Measurements from ENCODE around the gene RAB22A.

Gene RAB22A

DNA sequence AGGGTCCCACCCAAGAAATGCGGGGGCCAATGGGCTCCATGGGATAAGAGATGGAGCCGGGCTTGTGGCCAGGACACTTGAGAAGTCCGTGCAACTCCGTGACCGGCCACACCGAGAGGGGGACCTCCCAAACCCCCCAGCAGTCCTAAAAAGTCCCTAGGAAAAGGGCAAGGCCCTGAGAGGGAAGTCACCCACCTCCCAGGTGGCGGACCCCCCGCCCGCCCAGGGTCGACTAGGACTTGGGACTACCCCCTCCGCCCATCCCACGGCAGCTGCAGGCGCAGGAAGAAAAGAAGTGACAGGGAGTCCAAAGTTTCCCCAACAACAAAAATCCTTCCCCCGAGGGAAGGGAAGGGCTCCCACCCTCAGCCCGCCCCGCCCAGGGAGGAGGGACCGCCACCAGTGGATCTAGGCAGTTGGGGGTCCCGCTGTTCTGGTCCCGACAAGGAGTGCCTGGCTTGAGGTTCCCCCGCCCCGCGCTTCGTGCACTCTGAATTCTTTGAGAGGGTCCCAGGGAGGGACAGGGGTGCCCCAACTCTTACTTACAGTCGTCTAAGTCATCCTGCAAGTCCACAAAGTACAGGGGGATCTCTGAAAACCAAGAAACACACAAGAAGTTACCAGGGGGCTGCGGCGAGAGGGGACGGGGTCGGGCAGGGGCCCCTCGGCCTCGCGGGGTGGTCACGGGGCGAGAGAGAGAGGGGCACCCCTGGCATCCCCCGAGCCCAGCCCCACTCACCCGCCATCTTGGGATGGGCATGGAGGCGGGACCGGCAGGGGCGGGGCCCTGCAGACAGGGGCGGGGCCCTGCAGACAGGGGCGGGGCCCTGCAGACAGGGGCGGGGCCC is 611 bp upstream of the RAB22A start:
- peak; percentile 63 for ATAC-seq (ENCODE audit: insufficient read depth, low read depth)
- H3K27ac ChIP-seq (ENCODE audit: low read length): no peak overlapping the region

DNA sequence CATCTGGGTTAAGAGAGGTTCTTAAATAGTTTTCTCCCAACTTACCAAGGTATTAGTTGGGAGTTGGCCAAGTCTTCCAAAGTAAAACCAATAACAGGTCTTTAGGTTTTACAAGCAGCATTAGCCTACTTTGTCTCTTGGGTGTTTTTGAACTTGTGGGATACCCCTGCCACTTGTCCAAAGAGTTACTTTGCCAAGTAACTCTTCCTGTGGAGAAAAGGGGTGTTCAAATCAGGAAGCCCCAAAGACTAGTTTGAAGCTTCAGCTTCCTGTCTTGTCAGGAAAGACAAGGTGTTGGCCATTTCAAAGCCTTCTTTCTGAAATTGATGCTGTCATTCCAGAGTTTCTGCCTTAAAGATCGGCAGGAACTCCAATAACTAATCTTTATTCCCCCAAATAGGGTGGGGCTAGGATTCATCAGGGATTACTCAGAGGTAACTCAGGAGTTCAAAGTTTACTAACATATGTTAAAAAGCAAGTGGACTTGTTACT is 822 bp downstream of the RAB22A start:
- peak; percentile 2; the same call in 1 of the 3 replicates for ATAC-seq (ENCODE audit: insufficient read depth, low read depth)
- Histone ChIP-seq H3K4me2 (ENCODE audit: insufficient read depth, low read length) (peak overlapping the region; percentile 90), H4K20me1 (ENCODE audit: insufficient read depth, low read length) (peaks cover 4% of the 10 kb centered on the region; the same call in 1 of the 2 replicates), H3K4me1 (ENCODE audit: insufficient read depth, low read length) (peaks cover 36% of the 10 kb centered on the region), H3K9me3 (ENCODE audit: insufficient read depth, low read length, severe bottlenecking) (no peaks in the 10 kb centered on the region), H2AFZ (ENCODE audit: low read depth, low read length) (peak overlapping the region; percentile 96), H3K27me3 (ENCODE audit: insufficient read depth, low read length, poor library complexity) (no peaks in the 10 kb centered on the region), H3K36me3 (ENCODE audit: insufficient read depth, low read length) (peaks cover 38% of the 10 kb centered on the region), H3K27ac (ENCODE audit: low read length) (peak overlapping the region; percentile 66), H3K79me2 (ENCODE audit: insufficient read depth, low read length) (peaks cover 39% of the 10 kb centered on the region), H3K4me3 (ENCODE audit: low read depth in 1 of 2, low read length in 2 of 2) (peak overlapping the region; percentile 92 to 96), H3K9ac (ENCODE audit: low read depth, low read length) (peak overlapping the region; percentile 92)
- TF ChIP-seq EZH2 (IDR thresholded peaks at IDR 0.05; ENCODE audit: borderline replicate concordance, low read depth, low read length, severe bottlenecking): no peak
- TF ChIP-seq, protein P1, sequence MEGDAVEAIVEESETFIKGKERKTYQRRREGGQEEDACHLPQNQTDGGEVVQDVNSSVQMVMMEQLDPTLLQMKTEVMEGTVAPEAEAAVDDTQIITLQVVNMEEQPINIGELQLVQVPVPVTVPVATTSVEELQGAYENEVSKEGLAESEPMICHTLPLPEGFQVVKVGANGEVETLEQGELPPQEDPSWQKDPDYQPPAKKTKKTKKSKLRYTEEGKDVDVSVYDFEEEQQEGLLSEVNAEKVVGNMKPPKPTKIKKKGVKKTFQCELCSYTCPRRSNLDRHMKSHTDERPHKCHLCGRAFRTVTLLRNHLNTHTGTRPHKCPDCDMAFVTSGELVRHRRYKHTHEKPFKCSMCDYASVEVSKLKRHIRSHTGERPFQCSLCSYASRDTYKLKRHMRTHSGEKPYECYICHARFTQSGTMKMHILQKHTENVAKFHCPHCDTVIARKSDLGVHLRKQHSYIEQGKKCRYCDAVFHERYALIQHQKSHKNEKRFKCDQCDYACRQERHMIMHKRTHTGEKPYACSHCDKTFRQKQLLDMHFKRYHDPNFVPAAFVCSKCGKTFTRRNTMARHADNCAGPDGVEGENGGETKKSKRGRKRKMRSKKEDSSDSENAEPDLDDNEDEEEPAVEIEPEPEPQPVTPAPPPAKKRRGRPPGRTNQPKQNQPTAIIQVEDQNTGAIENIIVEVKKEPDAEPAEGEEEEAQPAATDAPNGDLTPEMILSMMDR (IDR thresholded peaks at IDR 0.05; ENCODE audit: borderline replicate concordance, extremely low read depth, low read length, poor library complexity, severe bottlenecking): no peak
- DNase-seq: no peak

More for the DNA sequence above, 611 bp upstream of the RAB22A start:
- no peak overlapping the region for H3K9ac ChIP-seq (ENCODE audit: low read depth, low read length)
- H3K4me1 ChIP-seq (ENCODE audit: insufficient read depth, low read length): peaks cover 36% of the 10 kb centered on the region
- peak; percentile 44 for DNase-seq
- peak overlapping the region in 1 of 2 experiments; percentile 46; a peak in 2 of 4 replicates for H3K4me3 ChIP-seq (ENCODE audit: low read depth in 1 of 2, low read length in 2 of 2)
- no peaks in the 10 kb centered on the region for H4K20me1 ChIP-seq (ENCODE audit: insufficient read depth, low read length)
- H3K36me3 ChIP-seq (ENCODE audit: insufficient read depth, low read length): peaks cover 23% of the 10 kb centered on the region
- H3K9me3 ChIP-seq (ENCODE audit: insufficient read depth, low read length, severe bottlenecking): no peaks in the 10 kb centered on the region
- TF ChIP-seq, protein P1 (IDR thresholded peaks at IDR 0.05; ENCODE audit: borderline replicate concordance, extremely low read depth, low read length, poor library complexity, severe bottlenecking): no peak
- TF ChIP-seq EZH2 (IDR thresholded peaks at IDR 0.05; ENCODE audit: borderline replicate concordance, low read depth, low read length, severe bottlenecking): no peak
- no peaks in the 10 kb centered on the region for H3K27me3 ChIP-seq (ENCODE audit: insufficient read depth, low read length, poor library complexity)
- H2AFZ ChIP-seq (ENCODE audit: low read depth, low read length): peak overlapping the region; percentile 77
- H3K4me2 ChIP-seq (ENCODE audit: insufficient read depth, low read length): peak overlapping the region; percentile 47
- peaks cover 33% of the 10 kb centered on the region for H3K79me2 ChIP-seq (ENCODE audit: insufficient read depth, low read length)

DNA sequence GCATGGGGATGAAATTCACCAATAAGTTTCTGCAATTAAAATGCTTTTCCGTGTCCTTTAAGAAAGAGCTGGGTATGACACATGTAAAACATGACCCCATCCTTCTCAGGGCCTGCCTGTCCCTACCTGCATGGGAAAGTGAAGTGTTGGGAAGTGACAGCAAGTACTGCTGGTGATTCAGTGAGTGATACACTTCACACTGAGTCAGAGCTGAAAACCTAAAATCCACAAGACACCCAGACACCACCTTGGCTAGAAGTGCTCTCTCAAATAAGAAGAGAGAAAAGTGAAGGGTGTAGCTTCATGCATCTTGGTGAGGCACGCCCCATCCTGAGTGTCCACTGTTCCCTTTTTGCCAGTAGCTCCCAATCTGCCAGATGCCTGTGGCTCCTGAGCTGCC is 3.3 kb downstream of the RAB22A start:
- Histone ChIP-seq H3K4me3 (ENCODE audit: low read depth in 1 of 2, low read length in 2 of 2) (no peak overlapping the region), H2AFZ (ENCODE audit: low read depth, low read length) (no peak overlapping the region), H4K20me1 (ENCODE audit: insufficient read depth, low read length) (peaks cover 15% of the 10 kb centered on the region; the same call in 1 of the 2 replicates), H3K4me2 (ENCODE audit: insufficient read depth, low read length) (no peak overlapping the region), H3K27ac (ENCODE audit: low read length) (no peak overlapping the region), H3K27me3 (ENCODE audit: insufficient read depth, low read length, poor library complexity) (no peaks in the 10 kb centered on the region), H3K9ac (ENCODE audit: low read depth, low read length) (no peak overlapping the region), H3K36me3 (ENCODE audit: insufficient read depth, low read length) (peaks cover 54% of the 10 kb centered on the region), H3K79me2 (ENCODE audit: insufficient read depth, low read length) (peaks cover 58% of the 10 kb centered on the region), H3K4me1 (ENCODE audit: insufficient read depth, low read length) (peaks cover 24% of the 10 kb centered on the region), H3K9me3 (ENCODE audit: insufficient read depth, low read length, severe bottlenecking) (no peaks in the 10 kb centered on the region)
- ATAC-seq (ENCODE audit: insufficient read depth, low read depth) (no peak), DNase-seq (no peak)
- TF ChIP-seq, protein P1 (IDR thresholded peaks at IDR 0.05; ENCODE audit: borderline replicate concordance, extremely low read depth, low read length, poor library complexity, severe bottlenecking): no peak
- TF ChIP-seq EZH2 (IDR thresholded peaks at IDR 0.05; ENCODE audit: borderline replicate concordance, low read depth, low read length, severe bottlenecking): no peak

Measured in DND-41 (cell line).